Activated CD4-positive, alpha-beta T cell treated with anti-CD3 and anti-CD28 coated beads, Interleukin-2, amount 50 U/mL, for 16 hours (primary cell): ENCODE measurements around the gene NAV2.

Experiments
- DNase-seq: peaks from one replicate; pipeline ENCODE4 v3.0.0-alpha.2; 2020

The NAV2 gene

GRCh38 chr11:20010156-20010850 lies 297.7 kb downstream of the NAV2 start:
- DNase-seq = no peak

- no peak for DNase-seq
Observed at GRCh38 chr11:20010851-20011225, 298.2 kb downstream of the NAV2 start.

- no peak for DNase-seq
Observed at GRCh38 chr11:20011307-20011951, 298.8 kb downstream of the NAV2 start.

- DNase-seq = no peak
Observed at GRCh38 chr11:20013346-20014066, 300.9 kb downstream of the NAV2 start.

DNA sequence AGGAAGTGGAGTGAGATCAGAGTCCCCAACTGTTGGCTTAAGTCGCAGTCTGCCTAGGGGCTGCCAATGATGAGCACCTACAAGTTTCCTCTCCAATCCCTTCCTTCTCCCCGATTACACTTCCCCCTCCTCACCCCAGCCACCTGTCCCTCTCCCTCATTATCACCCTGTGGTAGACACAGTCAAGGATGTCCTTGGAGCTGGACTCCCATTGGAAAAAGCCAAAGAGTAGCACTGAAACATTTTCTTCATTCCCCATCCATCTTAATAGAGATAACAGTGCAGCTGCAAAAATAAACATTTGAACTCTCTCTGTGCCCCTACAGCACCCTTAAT lies 301.4 kb downstream of the NAV2 start:
- no peak for DNase-seq

DNA sequence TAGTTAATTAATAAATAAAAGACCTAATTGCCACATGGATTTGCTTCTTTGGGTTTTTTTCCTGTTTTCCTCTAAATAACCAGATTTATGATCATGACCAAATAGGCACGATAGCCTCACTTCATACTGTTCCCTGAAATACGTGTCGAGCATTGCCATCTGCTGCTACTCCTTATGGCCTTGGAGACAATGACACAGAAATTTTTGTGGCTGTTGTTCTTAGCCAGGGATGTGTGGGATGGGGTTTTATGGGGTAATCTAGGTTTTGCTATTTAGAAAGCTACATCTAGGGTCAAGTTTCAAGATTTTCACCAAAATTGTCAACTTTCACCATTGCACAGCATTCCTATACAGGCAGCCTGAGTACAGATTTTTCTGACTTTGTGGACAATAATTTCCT lies 302.5 kb downstream of the NAV2 start:
- no peak for DNase-seq

GRCh38 chr11:20015529-20016427 lies 303.1 kb downstream of the NAV2 start:
- no peak for DNase-seq

DNA sequence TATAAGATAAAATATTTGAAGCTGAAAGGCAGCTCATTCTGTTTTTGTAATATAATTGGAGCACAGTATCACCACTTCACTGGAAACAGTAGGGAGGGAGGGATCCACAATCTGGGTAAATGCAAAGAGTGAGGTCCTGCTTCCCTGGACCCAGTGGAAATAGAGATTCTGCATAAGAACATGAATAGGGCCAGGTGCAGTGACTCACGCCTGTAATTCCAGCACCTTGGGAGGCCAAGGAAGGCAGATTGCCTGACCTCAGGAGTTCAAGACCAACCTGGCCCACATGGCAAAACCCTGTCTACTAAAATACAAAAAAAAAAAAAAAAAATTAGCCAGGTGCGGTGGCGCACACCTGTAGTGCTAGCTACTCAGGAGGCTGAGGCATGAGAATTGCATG lies 303.9 kb downstream of the NAV2 start:
- DNase-seq = no peak

- no peak for DNase-seq
Observed at GRCh38 chr11:20017320-20017719, 304.7 kb downstream of the NAV2 start.

DNA sequence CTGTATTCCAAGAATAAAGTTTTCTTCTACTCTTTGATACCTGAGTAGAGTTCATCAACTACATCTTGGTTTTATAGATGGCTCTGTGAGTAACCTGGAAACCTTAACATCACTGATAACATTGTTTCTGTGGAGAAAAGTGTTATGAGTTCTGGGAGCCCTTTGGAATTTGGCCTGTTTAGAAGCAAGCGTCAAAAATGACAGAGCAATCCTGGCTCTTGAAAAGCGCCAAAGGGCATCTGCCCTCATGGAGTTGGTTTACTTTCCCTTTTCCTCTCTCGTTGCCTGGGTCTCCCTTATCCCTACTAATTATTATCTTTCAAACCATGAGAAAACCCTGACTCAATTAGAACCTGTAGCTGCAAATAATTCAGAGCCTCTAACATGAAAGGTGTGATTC lies 307.6 kb downstream of the NAV2 start:
- no peak for DNase-seq

- no peak for DNase-seq
Observed at GRCh38 chr11:20020716-20021115, 308.1 kb downstream of the NAV2 start.

- no peak for DNase-seq
Observed at GRCh38 chr11:20021212-20021611, 308.6 kb downstream of the NAV2 start.

- DNase-seq = no peak
Observed at GRCh38 chr11:20021771-20022362, 309.2 kb downstream of the NAV2 start.

DNA sequence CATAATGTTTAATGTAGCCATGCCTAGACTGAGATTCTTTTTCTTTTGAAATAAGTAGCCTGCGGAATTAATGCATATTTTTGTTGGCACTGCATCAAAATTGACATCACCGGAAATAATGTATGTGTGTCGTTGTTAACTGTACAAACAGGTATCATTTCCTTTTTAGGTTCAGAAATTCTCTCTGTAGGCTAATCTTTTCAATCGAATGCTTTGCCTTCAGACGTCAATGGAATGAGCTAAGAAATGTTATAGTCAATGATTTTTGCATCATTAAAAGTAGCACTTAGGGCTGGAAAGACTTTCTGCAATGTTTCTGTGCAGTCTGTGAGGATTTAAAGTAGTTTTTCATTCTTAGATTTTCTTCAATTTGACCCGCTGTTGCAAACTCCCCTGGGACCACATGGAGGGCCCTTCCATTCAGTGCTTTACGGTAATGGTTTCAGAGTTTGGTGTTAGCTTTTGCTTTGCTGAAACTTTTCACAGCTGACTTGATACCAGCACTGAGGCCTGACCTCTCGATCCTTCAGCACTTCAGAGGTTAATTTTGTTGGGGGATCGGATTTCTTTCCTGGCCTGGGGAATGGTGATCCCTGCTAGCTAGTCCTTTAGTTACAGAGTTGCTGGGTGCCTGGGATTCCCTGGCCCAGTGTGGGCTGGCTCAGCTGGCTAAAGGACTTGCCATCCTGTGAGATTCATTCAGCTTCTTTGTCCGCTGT lies 309.9 kb downstream of the NAV2 start:
- no peak for DNase-seq

- no peak for DNase-seq
Observed at GRCh38 chr11:20023082-20023426, 310.4 kb downstream of the NAV2 start.

DNA sequence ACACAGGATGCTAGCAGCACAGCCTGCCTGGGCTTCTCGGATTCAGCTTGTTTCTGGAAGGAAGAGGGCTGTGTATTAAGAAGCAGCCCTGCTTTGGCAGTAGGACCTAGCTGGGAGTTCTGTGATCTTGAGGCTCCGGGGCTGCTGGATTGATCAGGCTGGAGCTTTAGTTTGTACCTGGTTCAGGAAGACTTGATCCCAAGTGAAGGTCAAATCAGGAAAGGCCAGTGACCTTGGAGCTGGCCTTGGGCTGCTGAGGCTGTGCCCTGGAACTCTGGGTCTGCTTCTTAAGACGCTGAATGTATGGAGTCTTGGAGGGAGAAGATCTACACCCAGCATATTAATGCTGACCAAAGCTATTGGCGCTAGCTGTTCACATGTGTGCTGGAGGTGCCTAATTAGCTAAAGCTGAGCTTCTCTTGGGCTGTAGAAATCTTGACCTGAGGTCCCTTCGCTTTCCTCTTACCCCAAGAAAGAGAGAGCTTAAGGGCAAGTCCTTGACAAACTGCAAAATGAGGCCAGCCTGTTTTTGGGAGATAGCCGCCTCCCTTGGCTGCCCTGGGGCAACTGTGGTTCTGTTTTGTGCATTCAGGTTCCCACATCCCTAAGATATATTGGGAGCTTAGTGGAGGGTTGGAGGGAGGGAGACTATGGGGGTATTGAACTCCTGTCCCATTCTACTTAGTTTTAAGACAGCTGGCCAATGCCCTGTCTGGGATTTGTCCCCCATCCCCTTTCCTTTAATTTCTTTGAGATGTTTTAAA lies 311.7 kb downstream of the NAV2 start:
- DNase-seq = no peak

GRCh38 chr11:20025332-20025840 lies 312.7 kb downstream of the NAV2 start:
- no peak for DNase-seq

GRCh38 chr11:20026629-20027555 lies 314.3 kb downstream of the NAV2 start:
- DNase-seq = no peak

DNA sequence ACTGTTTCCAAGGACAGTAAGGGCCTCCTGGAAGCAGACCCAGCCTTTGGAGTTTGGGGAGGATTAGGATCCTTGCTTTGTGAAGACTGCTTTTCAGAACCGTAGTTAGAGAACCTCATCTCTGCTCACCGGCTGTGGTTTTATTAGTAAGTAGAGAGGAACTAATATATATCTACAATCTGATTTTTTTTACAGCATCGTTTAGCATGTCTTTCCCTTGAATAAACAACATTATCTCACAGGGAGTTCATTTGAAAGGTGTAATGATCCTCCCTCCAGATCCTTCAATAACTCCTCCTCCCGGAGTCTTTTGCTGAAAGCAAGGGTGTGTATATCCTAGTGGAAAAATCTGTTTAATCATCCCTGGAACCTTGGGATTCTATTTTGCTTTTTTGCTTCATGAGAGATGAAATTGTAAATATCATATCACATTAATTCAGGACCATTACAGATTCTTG lies 314.9 kb downstream of the NAV2 start:
- DNase-seq = no peak

GRCh38 chr11:20029193-20029592 lies 316.6 kb downstream of the NAV2 start:
- DNase-seq = no peak
